Retinal pigment epithelial cell (primary cell): ENCODE measurements around the gene FGF14.

Experiments
- DNase-seq: peaks from one replicate; pipeline ENCODE4 v3.0.0-alpha.2; 2010; ENCODE audit warnings: low read depth
- H3K4me3 ChIP-seq: 2 replicates; pipeline ENCODE4 v1.5.1; 2011; ENCODE audit warnings: mild to moderate bottlenecking, low read length, control low read depth, moderate library complexity
- CTCF ChIP-seq: conservative IDR thresholded peaks from 2 replicates; pipeline ENCODE4 v1.5.1; 2011; ENCODE audit warnings: low read depth, low read length, control low read depth, inconsistent platforms

The FGF14 gene

GRCh38 chr13:101775267-101775666 lies 626.6 kb downstream of the FGF14 start:
- DNase-seq: no peak
- no peak overlapping the region for H3K4me3 ChIP-seq
- no peak for TF ChIP-seq CTCF

GRCh38 chr13:101774393-101774792 lies 627.5 kb downstream of the FGF14 start:
- DNase-seq: no peak
- no peak for TF ChIP-seq CTCF
- H3K4me3 ChIP-seq: no peak overlapping the region

- TF ChIP-seq CTCF: no peak
- DNase-seq: no peak
- no peak overlapping the region for H3K4me3 ChIP-seq
Measured at GRCh38 chr13:101773062-101773461, 628.8 kb downstream of the FGF14 start.

GRCh38 chr13:101767131-101767530 lies 634.7 kb downstream of the FGF14 start:
- no peak for TF ChIP-seq CTCF
- no peak for DNase-seq

GRCh38 chr13:101763191-101763590 lies 638.7 kb downstream of the FGF14 start:
- H3K4me3 ChIP-seq: no peak overlapping the region
- TF ChIP-seq CTCF: no peak
- DNase-seq: no peak

More at GRCh38 chr13:101767131-101767530, 634.7 kb downstream of the FGF14 start:
- H3K4me3 ChIP-seq: no peak overlapping the region

GRCh38 chr13:101757446-101758039 lies 644.3 kb downstream of the FGF14 start:
- no peak for DNase-seq
- H3K4me3 ChIP-seq: no peak overlapping the region
- TF ChIP-seq CTCF: peak; percentile 67

GRCh38 chr13:101755228-101755887 lies 646.5 kb downstream of the FGF14 start:
- no peak for DNase-seq
- H3K4me3 ChIP-seq: no peak overlapping the region

More at GRCh38 chr13:101755228-101755887, 646.5 kb downstream of the FGF14 start:
- no peak for TF ChIP-seq CTCF
